ENCODE data around the gene TIMM21.

TIMM21 gene, protein sequence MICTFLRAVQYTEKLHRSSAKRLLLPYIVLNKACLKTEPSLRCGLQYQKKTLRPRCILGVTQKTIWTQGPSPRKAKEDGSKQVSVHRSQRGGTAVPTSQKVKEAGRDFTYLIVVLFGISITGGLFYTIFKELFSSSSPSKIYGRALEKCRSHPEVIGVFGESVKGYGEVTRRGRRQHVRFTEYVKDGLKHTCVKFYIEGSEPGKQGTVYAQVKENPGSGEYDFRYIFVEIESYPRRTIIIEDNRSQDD

DNA sequence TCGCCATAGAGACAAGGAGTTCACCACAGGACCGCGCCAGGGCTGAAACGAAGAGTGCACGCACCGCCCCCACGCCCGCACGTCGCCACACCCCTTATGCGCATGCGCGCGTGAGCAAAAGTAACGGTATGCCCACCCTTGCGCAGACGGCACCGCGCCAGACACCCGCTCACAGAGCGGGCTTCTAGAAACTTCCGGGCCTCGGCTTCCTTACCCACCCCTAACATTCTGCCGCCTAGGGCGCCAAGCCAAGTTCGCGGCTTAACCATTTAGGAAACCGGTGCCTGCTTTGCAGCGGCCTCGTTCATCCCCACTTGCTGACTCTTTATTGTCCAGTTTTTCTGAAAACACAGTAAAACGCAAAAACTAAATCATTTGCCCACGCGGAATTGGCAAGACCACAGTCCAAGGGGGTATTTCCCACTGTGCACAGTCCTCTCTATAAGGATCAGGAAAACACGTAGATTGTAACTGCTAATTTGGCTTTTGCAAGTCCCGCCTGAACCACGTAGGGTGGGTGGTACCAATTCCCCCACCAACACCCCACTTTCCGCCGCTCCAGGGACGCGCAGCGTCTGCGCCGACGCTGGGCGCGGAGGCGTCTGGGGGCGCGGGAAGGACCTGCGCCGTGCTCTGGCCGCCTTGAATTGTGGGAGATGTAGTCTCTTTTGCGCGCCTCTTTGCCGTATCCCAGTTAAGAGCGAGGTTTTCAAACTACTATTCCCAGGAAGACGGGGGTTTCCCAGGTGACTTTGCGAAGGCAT, at the start of gene TIMM21, which contains the start of gene FBXO15:
Gene TIMM21, plus strand, starts transcription at position 745 of the 764 bp plus-strand sequence. CDS start 286 bp downstream, outside the sequence.
Gene FBXO15, minus strand, starts transcription at position 56 of the 764 bp plus-strand sequence. Its CDS starts 49 bp downstream, at position 7.
- ChIA-PET CTCF (no interaction called here), POLR2A (no interaction called here)
- TF ChIP-seq SUZ12 (IDR thresholded peaks at IDR 0.05): peak; percentile 84
- no peak for TF ChIP-seq FOXM1 (IDR thresholded peaks at IDR 0.05; ENCODE audit: borderline replicate concordance)
- TF ChIP-seq ARNT (IDR thresholded peaks at IDR 0.05): no peak
- peak; percentile 41; the same call in 1 of the 2 replicates for TF ChIP-seq NFRKB (IDR thresholded peaks at IDR 0.05)
- peak; percentile 85 for TF ChIP-seq L3MBTL2 (conservative IDR thresholded peaks at IDR 0.05)
- no peak for TF ChIP-seq FOXA1 (IDR thresholded peaks at IDR 0.05)
- peak; percentile 74 for DNase-seq (ENCODE audit: extremely low spot score)

DNA sequence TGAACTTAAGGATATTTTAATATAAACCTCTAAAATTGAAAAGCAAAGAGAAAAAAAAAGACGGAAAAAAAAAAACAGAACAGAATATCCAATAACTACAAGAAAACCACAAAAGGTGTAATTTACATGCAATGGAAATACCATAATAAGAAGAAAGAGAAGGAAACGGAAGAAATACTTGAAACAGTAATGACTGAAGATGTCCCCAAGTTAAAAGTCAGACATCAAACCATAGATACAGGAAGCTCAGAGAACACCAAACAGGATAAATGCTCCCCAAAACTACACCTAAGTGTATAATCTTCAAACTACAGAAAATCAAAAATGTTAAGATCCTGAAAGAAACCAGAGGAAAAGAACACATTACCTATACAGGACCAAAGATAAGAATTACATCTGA, 39.9 kb upstream of the TIMM21 start:
- ChIA-PET CTCF (no interaction called here), POLR2A (no interaction called here)
- DNase-seq (ENCODE audit: extremely low spot score): no peak
- TF ChIP-seq NFRKB (IDR thresholded peaks at IDR 0.05): no peak

DNA sequence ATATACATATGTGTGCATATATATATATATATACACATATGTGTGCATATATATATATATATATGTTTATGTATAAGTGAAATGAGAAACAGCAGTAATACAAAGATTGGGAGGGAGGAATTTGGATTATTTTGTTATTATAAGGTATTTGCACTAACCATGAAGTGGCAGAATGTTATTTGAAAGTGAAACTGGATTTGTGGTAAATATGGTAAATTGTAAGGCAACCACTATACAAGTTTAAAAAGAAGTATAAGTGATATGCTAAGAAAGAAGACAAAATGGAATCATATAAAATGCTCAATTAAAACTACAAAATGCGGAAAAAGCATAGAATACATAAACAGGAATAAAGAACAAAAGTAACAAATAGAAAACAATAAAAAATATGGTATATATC, 38.2 kb upstream of the TIMM21 start:
- no peak for DNase-seq (ENCODE audit: extremely low spot score)
- CTCF ChIA-PET: no interaction called here
- POLR2A ChIA-PET: no interaction called here
- TF ChIP-seq FOXA1 (IDR thresholded peaks at IDR 0.05) (no peak), SP1 (IDR thresholded peaks at IDR 0.05) (no peak), CTBP1 (IDR thresholded peaks at IDR 0.05; ENCODE audit: borderline replicate concordance) (no peak), ELF4 (IDR thresholded peaks at IDR 0.05) (no peak), FOXK2 (IDR thresholded peaks at IDR 0.05) (no peak), L3MBTL2 (conservative IDR thresholded peaks at IDR 0.05) (no peak), TARDBP (IDR thresholded peaks at IDR 0.05) (no peak), ARNT (IDR thresholded peaks at IDR 0.05) (no peak), HDGF (IDR thresholded peaks at IDR 0.05; ENCODE audit: borderline replicate concordance) (no peak), SUZ12 (IDR thresholded peaks at IDR 0.05) (no peak), NFRKB (IDR thresholded peaks at IDR 0.05) (no peak), FOXM1 (IDR thresholded peaks at IDR 0.05; ENCODE audit: borderline replicate concordance) (no peak), ZNF384 (IDR thresholded peaks at IDR 0.05) (no peak)
- TF ChIP-seq, protein P1, sequence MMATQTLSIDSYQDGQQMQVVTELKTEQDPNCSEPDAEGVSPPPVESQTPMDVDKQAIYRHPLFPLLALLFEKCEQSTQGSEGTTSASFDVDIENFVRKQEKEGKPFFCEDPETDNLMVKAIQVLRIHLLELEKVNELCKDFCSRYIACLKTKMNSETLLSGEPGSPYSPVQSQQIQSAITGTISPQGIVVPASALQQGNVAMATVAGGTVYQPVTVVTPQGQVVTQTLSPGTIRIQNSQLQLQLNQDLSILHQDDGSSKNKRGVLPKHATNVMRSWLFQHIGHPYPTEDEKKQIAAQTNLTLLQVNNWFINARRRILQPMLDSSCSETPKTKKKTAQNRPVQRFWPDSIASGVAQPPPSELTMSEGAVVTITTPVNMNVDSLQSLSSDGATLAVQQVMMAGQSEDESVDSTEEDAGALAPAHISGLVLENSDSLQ (IDR thresholded peaks at IDR 0.05): no peak

DNA sequence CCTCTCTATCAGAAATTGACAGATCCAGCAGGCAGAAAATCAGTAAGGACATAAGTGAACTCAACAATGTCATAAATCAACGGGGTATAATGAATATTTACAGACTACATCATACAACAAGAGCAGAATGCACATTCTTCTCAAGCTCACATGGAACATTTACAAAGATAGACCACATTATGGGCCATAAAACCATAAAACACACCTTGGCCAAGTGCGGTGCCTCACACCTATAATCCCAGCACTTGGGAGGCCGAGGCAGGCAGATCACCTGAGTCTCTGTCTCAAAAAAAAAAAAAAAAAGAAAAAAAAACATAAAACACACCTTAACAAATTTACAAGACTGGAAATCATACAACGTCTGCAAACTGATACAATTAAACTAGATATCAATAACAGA, 37.3 kb upstream of the TIMM21 start:
- ChIA-PET POLR2A (no interaction called here), CTCF (no interaction called here)
- no peak for DNase-seq (ENCODE audit: extremely low spot score)
- TF ChIP-seq NFRKB (IDR thresholded peaks at IDR 0.05) (no peak), SUZ12 (IDR thresholded peaks at IDR 0.05) (no peak), FOXM1 (IDR thresholded peaks at IDR 0.05; ENCODE audit: borderline replicate concordance) (no peak), CTBP1 (IDR thresholded peaks at IDR 0.05; ENCODE audit: borderline replicate concordance) (no peak), ELF4 (IDR thresholded peaks at IDR 0.05) (no peak), FOXA1 (IDR thresholded peaks at IDR 0.05) (no peak)

DNA sequence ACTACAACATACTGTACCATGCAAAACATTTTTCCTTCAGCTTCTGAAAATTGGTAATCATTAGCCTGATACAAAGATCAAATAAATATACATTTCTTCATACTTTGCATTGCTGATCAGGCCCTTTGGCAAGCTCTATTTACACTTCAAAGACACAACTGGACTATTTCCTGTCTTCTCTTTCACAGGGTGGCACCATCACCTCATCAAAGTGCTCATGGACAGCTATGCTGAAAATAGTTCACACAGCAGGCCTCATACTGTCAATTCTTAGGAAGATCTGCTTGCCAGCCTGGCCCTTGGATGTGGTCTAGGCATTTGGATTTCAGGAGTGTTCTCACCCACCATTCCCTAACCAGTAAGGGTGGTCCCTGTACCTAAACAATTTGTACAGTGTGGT, 34.6 kb upstream of the TIMM21 start:
- CTCF ChIA-PET: no interaction called here
- POLR2A ChIA-PET: no interaction called here
- DNase-seq (ENCODE audit: extremely low spot score): no peak
- TF ChIP-seq FOXM1 (IDR thresholded peaks at IDR 0.05; ENCODE audit: borderline replicate concordance): no peak
- TF ChIP-seq FOXA1 (IDR thresholded peaks at IDR 0.05): no peak
- TF ChIP-seq TARDBP (IDR thresholded peaks at IDR 0.05): no peak
- no peak for TF ChIP-seq NFRKB (IDR thresholded peaks at IDR 0.05)
- no peak for TF ChIP-seq SP1 (IDR thresholded peaks at IDR 0.05)
- no peak for TF ChIP-seq SUZ12 (IDR thresholded peaks at IDR 0.05)
- TF ChIP-seq ZNF384 (IDR thresholded peaks at IDR 0.05): no peak
- TF ChIP-seq BHLHE40 (IDR thresholded peaks at IDR 0.05; ENCODE audit: borderline replicate concordance): no peak
- TF ChIP-seq FOXK2 (IDR thresholded peaks at IDR 0.05): no peak
- no peak for TF ChIP-seq CTBP1 (IDR thresholded peaks at IDR 0.05; ENCODE audit: borderline replicate concordance)
- no peak for TF ChIP-seq ELF4 (IDR thresholded peaks at IDR 0.05)
- TF ChIP-seq HDGF (IDR thresholded peaks at IDR 0.05; ENCODE audit: borderline replicate concordance): no peak
- no peak for TF ChIP-seq ARNT (IDR thresholded peaks at IDR 0.05)
- TF ChIP-seq LEF1 (IDR thresholded peaks at IDR 0.05; ENCODE audit: borderline replicate concordance): no peak

DNA sequence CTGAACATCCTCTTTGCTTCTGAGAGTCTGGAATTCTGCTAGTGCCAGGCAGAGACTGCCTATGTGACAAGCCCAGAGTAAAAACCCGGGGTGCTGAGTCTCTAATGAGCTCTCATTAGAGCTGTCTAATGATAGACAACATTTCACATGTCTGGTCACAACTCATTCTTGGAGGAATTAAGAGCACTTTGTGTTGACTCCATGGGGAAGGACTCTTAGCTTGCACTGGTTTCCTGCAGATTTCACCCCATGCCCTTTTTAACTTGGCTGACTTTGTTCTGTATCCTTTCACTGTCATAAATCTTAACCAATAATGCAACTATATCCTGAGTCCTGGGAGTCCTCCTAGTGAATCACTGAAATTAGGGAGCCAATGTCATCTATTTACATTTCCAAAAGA, 34.2 kb upstream of the TIMM21 start:
- TF ChIP-seq ELF4 (IDR thresholded peaks at IDR 0.05): no peak
- TF ChIP-seq, protein P1 (IDR thresholded peaks at IDR 0.05): no peak
- no peak for TF ChIP-seq ARNT (IDR thresholded peaks at IDR 0.05)
- TF ChIP-seq BHLHE40 (IDR thresholded peaks at IDR 0.05; ENCODE audit: borderline replicate concordance): no peak
- TF ChIP-seq L3MBTL2 (conservative IDR thresholded peaks at IDR 0.05): no peak
- TF ChIP-seq CTBP1 (IDR thresholded peaks at IDR 0.05; ENCODE audit: borderline replicate concordance): no peak
- TF ChIP-seq FOXK2 (IDR thresholded peaks at IDR 0.05): no peak
- no peak for TF ChIP-seq FOXA1 (IDR thresholded peaks at IDR 0.05)
- no peak for TF ChIP-seq LEF1 (IDR thresholded peaks at IDR 0.05; ENCODE audit: borderline replicate concordance)
- TF ChIP-seq ZNF384 (IDR thresholded peaks at IDR 0.05): no peak
- TF ChIP-seq NFRKB (IDR thresholded peaks at IDR 0.05): no peak
- TF ChIP-seq TARDBP (IDR thresholded peaks at IDR 0.05): no peak
- TF ChIP-seq SUZ12 (IDR thresholded peaks at IDR 0.05): no peak
- TF ChIP-seq FOXM1 (IDR thresholded peaks at IDR 0.05; ENCODE audit: borderline replicate concordance): no peak
- no peak for TF ChIP-seq HDGF (IDR thresholded peaks at IDR 0.05; ENCODE audit: borderline replicate concordance)
- TF ChIP-seq SP1 (IDR thresholded peaks at IDR 0.05): no peak
- POLR2A ChIA-PET: no interaction called here
- no peak for DNase-seq (ENCODE audit: extremely low spot score)
- CTCF ChIA-PET: no interaction called here
